HEK293 (cell line): ENCODE measurements around the gene CCDC86.

ENCODE experiments used
- CTCF ChIA-PET: fragments of 350-600 bp; formaldehyde crosslinking; extraction: SDS; loops from one replicate; lab custom pipeline; 2021; ENCODE audit warnings: antibody characterized with exemption; lab: Yijun Ruan, JAX
- POLR2A ChIA-PET: fragments of 300-600 bp; formaldehyde crosslinking; extraction: SDS; loops from one replicate; lab custom pipeline; 2020; ENCODE audit warnings: antibody characterized with exemption, inconsistent platforms; lab: Yijun Ruan, JAX
- H3K27ac ChIP-seq: fragments of 200-500 bp; sonication (Bioruptor generic); 2 replicates; pipeline ENCODE4 v1.5.1; 2014; ENCODE audit warnings: low read depth, low read length, control low read depth, inconsistent platforms; ENCODE audit errors: extremely low read depth
- H3K36me3 ChIP-seq, 2 experiments: fragments of 200-500 bp in 1 of 2; sonication (Bioruptor generic) in 1 of 2; 1 replicate in 1 of 2; 2 replicates in 1 of 2; pipeline ENCODE4 v1.5.1; 2014 to 2017; ENCODE audit warnings: inconsistent platforms in 2 of 2, low read length in 2 of 2; ENCODE audit not compliant: control insufficient read depth in 2 of 2, insufficient read depth in 1 of 2
- H3K4me1 ChIP-seq: fragments of 200-500 bp; sonication (Bioruptor generic); 2 replicates; pipeline ENCODE4 v1.5.1; 2014; ENCODE audit warnings: mild to moderate bottlenecking, low read length, inconsistent platforms; ENCODE audit not compliant: control insufficient read depth, insufficient read depth
- H3K4me3 ChIP-seq: 2 replicates; pipeline ENCODE4 v1.5.1; 2011; ENCODE audit warnings: low read depth, mild to moderate bottlenecking, control low read depth, low read length, moderate library complexity
- H3K9me3 ChIP-seq: fragments of 200-500 bp; sonication (Bioruptor generic); 2 replicates; pipeline ENCODE4 v1.5.1; 2014; ENCODE audit warnings: low read depth, low read length, inconsistent platforms; ENCODE audit not compliant: control insufficient read depth, insufficient read depth
- KLF1 ChIP-seq: fragments of 450-650 bp; formaldehyde crosslinking; IDR thresholded peaks from 2 replicates; pipeline ENCODE4 v1.5.1; 2016; ENCODE audit warnings: missing biosample characterization, missing genetic modification characterization
- PRDM10 ChIP-seq: fragments of 450-650 bp; formaldehyde crosslinking; IDR thresholded peaks from 2 replicates; pipeline ENCODE4 v1.5.1; 2016; ENCODE audit warnings: missing biosample characterization, missing genetic modification characterization
- SP3 ChIP-seq: fragments of 450-650 bp; formaldehyde crosslinking; IDR thresholded peaks from 2 replicates; pipeline ENCODE4 v1.5.1; 2016; ENCODE audit warnings: missing biosample characterization, missing genetic modification characterization
- ZFP3 ChIP-seq: fragments of 450-650 bp; formaldehyde crosslinking; IDR thresholded peaks from 2 replicates; pipeline ENCODE4 v1.5.1; 2016; ENCODE audit warnings: low read depth, missing biosample characterization, missing genetic modification characterization
- ZNF155 ChIP-seq: fragments of 450-650 bp; formaldehyde crosslinking; IDR thresholded peaks from 2 replicates; pipeline ENCODE4 v1.5.1; 2016; ENCODE audit warnings: missing biosample characterization, missing genetic modification characterization
- ZNF19 ChIP-seq: fragments of 450-650 bp; formaldehyde crosslinking; IDR thresholded peaks from 2 replicates; pipeline ENCODE4; 2016; ENCODE audit warnings: missing biosample characterization, missing genetic modification characterization, low read depth
- ZNF510 ChIP-seq: fragments of 450-650 bp; formaldehyde crosslinking; IDR thresholded peaks from 2 replicates; pipeline ENCODE4 v1.5.1; 2018; ENCODE audit warnings: mild to moderate bottlenecking, missing genetic modification characterization, missing biosample characterization; ENCODE audit not compliant: insufficient replicate concordance
- ZNF596 ChIP-seq: fragments of 450-650 bp; IDR thresholded peaks from 2 replicates; pipeline ENCODE4 v1.5.0; 2018; ENCODE audit warnings: missing biosample characterization, mild to moderate bottlenecking, missing genetic modification characterization, moderate library complexity
- ZNF776 ChIP-seq: fragments of 450-650 bp; formaldehyde crosslinking; IDR thresholded peaks from 2 replicates; pipeline ENCODE4 v1.5.0; 2017; ENCODE audit warnings: missing biosample characterization, missing genetic modification characterization, borderline replicate concordance
- ZNF777 ChIP-seq: fragments of 450-650 bp; formaldehyde crosslinking; IDR thresholded peaks from 2 replicates; pipeline ENCODE4 v1.5.1; 2017; ENCODE audit warnings: missing biosample characterization, missing genetic modification characterization, borderline replicate concordance
- ZSCAN23 ChIP-seq: fragments of 450-650 bp; formaldehyde crosslinking; IDR thresholded peaks from 2 replicates; pipeline ENCODE4 v1.5.1; 2016; ENCODE audit warnings: missing biosample characterization, missing genetic modification characterization
- TF ChIP-seq, protein P1 (sequence below): fragments of 450-650 bp; formaldehyde crosslinking; IDR thresholded peaks from 2 replicates; pipeline ENCODE4 v1.5.1; 2016; ENCODE audit warnings: missing biosample characterization, missing genetic modification characterization
- TF ChIP-seq, protein P2 (sequence below): fragments of 450-650 bp; formaldehyde crosslinking; IDR thresholded peaks from 2 replicates; pipeline ENCODE4 v1.5.1; 2017; ENCODE audit warnings: missing biosample characterization, missing genetic modification characterization
- TF ChIP-seq, protein P3 (sequence below): fragments of 450-650 bp; formaldehyde crosslinking; IDR thresholded peaks from 2 replicates; pipeline ENCODE4 v1.5.1; 2016; ENCODE audit warnings: missing biosample characterization, missing genetic modification characterization
- TF ChIP-seq, protein P4 (sequence below): fragments of 450-650 bp; formaldehyde crosslinking; IDR thresholded peaks from 2 replicates; pipeline ENCODE4 v1.5.1; 2016; ENCODE audit warnings: missing biosample characterization, missing genetic modification characterization
- TF ChIP-seq, protein P5 (sequence below): fragments of 450-650 bp; formaldehyde crosslinking; IDR thresholded peaks from 2 replicates; pipeline ENCODE4 v1.5.1; 2017; ENCODE audit warnings: missing biosample characterization, missing genetic modification characterization
- TF ChIP-seq, protein P6 (sequence below): fragments of 450-650 bp; formaldehyde crosslinking; IDR thresholded peaks from 2 replicates; pipeline ENCODE4 v1.5.1; 2016; ENCODE audit warnings: missing biosample characterization, missing genetic modification characterization

CCDC86 gene

GRCh38 chr11:60899977-60900376 is 58.1 kb downstream of the CCDC86 start:
- ChIA-PET POLR2A (interaction anchor here (0.6 kb wide), 1 partner anchor 14 kb away, joined by 4 read pairs; the partner anchor contains the start of gene TMEM109), CTCF (interaction anchor here (0.6 to 6.3 kb wide), 33 partner anchors 8 to 558 kb away, joined by 3 to 78 read pairs (median 4); partner anchors contain the start of genes TMEM109 and ZP1)
- Histone ChIP-seq H3K9me3 (no peaks in the 10 kb centered on the region), H3K27ac (no peak overlapping the region), H3K4me3 (no peak overlapping the region), H3K36me3 (peaks cover 15 to 98% of the 10 kb centered on the region in 2 experiments), H3K4me1 (no peaks in the 10 kb centered on the region; the same call in 1 of the 2 replicates)
- TF ChIP-seq, protein P1, sequence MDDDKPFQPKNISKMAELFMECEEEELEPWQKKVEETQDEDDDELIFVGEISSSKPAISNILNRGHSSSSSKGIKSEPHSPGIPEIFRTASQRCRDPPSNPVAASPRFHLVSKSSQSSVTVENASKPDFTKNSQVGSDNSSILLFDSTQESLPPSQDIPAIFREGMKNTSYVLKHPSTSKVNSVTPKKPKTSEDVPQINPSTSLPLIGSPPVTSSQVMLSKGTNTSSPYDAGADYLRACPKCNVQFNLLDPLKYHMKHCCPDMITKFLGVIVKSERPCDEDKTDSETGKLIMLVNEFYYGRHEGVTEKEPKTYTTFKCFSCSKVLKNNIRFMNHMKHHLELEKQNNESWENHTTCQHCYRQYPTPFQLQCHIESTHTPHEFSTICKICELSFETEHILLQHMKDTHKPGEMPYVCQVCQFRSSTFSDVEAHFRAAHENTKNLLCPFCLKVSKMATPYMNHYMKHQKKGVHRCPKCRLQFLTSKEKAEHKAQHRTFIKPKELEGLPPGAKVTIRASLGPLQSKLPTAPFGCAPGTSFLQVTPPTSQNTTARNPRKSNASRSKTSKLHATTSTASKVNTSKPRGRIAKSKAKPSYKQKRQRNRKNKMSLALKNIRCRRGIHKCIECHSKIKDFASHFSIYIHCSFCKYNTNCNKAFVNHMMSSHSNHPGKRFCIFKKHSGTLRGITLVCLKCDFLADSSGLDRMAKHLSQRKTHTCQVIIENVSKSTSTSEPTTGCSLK (tag by site-specific recombination) = no peak
- TF ChIP-seq ZNF596 (tag by site-specific recombination) = no peak
- no peak for TF ChIP-seq ZFP3 (tag by site-specific recombination)
- TF ChIP-seq ZNF19 = no peak
- TF ChIP-seq ZNF510 = no peak
- no peak for TF ChIP-seq ZSCAN23 (tag by site-specific recombination)
- TF ChIP-seq, protein P2, sequence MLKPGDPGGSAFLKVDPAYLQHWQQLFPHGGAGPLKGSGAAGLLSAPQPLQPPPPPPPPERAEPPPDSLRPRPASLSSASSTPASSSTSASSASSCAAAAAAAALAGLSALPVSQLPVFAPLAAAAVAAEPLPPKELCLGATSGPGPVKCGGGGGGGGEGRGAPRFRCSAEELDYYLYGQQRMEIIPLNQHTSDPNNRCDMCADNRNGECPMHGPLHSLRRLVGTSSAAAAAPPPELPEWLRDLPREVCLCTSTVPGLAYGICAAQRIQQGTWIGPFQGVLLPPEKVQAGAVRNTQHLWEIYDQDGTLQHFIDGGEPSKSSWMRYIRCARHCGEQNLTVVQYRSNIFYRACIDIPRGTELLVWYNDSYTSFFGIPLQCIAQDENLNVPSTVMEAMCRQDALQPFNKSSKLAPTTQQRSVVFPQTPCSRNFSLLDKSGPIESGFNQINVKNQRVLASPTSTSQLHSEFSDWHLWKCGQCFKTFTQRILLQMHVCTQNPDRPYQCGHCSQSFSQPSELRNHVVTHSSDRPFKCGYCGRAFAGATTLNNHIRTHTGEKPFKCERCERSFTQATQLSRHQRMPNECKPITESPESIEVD (tag by site-specific recombination) = no peak
- no peak for TF ChIP-seq SP3
- TF ChIP-seq, protein P3, sequence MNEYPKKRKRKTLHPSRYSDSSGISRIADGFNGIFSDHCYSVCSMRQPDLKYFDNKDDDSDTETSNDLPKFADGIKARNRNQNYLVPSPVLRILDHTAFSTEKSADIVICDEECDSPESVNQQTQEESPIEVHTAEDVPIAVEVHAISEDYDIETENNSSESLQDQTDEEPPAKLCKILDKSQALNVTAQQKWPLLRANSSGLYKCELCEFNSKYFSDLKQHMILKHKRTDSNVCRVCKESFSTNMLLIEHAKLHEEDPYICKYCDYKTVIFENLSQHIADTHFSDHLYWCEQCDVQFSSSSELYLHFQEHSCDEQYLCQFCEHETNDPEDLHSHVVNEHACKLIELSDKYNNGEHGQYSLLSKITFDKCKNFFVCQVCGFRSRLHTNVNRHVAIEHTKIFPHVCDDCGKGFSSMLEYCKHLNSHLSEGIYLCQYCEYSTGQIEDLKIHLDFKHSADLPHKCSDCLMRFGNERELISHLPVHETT = no peak
- TF ChIP-seq ZNF155 = no peak
- TF ChIP-seq, protein P4, sequence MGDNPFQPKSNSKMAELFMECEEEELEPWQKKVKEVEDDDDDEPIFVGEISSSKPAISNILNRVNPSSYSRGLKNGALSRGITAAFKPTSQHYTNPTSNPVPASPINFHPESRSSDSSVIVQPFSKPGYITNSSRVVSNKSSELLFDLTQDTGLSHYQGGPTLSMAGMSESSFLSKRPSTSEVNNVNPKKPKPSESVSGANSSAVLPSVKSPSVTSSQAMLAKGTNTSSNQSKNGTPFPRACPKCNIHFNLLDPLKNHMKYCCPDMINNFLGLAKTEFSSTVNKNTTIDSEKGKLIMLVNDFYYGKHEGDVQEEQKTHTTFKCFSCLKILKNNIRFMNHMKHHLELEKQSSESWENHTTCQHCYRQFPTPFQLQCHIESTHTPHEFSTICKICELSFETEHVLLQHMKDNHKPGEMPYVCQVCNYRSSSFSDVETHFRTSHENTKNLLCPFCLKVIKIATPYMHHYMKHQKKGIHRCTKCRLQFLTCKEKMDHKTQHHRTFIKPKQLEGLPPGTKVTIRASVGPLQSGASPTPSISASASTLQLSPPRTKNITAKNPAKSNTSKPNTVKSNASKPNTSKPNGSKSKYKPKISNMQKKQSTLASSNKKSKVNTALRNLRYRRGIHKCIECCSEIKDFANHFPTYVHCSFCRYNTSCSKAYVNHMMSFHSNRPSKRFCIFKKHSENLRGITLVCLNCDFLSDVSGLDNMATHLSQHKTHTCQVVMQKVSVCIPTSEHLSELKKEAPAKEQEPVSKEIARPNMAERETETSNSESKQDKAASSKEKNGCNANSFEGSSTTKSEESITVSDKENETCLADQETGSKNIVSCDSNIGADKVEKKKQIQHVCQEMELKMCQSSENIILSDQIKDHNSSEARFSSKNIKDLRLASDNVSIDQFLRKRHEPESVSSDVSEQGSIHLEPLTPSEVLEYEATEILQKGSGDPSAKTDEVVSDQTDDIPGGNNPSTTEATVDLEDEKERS (tag by site-specific recombination) = no peak
- TF ChIP-seq, protein P5, sequence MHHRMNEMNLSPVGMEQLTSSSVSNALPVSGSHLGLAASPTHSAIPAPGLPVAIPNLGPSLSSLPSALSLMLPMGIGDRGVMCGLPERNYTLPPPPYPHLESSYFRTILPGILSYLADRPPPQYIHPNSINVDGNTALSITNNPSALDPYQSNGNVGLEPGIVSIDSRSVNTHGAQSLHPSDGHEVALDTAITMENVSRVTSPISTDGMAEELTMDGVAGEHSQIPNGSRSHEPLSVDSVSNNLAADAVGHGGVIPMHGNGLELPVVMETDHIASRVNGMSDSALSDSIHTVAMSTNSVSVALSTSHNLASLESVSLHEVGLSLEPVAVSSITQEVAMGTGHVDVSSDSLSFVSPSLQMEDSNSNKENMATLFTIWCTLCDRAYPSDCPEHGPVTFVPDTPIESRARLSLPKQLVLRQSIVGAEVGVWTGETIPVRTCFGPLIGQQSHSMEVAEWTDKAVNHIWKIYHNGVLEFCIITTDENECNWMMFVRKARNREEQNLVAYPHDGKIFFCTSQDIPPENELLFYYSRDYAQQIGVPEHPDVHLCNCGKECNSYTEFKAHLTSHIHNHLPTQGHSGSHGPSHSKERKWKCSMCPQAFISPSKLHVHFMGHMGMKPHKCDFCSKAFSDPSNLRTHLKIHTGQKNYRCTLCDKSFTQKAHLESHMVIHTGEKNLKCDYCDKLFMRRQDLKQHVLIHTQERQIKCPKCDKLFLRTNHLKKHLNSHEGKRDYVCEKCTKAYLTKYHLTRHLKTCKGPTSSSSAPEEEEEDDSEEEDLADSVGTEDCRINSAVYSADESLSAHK (tag by site-specific recombination) = no peak
- TF ChIP-seq KLF1 (tag by site-specific recombination) = no peak
- TF ChIP-seq, protein P6, sequence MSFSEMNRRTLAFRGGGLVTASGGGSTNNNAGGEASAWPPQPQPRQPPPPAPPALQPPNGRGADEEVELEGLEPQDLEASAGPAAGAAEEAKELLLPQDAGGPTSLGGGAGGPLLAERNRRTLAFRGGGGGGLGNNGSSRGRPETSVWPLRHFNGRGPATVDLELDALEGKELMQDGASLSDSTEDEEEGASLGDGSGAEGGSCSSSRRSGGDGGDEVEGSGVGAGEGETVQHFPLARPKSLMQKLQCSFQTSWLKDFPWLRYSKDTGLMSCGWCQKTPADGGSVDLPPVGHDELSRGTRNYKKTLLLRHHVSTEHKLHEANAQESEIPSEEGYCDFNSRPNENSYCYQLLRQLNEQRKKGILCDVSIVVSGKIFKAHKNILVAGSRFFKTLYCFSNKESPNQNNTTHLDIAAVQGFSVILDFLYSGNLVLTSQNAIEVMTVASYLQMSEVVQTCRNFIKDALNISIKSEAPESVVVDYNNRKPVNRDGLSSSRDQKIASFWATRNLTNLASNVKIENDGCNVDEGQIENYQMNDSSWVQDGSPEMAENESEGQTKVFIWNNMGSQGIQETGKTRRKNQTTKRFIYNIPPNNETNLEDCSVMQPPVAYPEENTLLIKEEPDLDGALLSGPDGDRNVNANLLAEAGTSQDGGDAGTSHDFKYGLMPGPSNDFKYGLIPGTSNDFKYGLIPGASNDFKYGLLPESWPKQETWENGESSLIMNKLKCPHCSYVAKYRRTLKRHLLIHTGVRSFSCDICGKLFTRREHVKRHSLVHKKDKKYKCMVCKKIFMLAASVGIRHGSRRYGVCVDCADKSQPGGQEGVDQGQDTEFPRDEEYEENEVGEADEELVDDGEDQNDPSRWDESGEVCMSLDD = no peak
- TF ChIP-seq ZNF776 (tag by site-specific recombination) = no peak
- no peak for TF ChIP-seq PRDM10
- no peak for TF ChIP-seq ZNF777 (tag by site-specific recombination)
